Neural progenitor cell (in vitro differentiated cells): ENCODE results near the gene BCAS3.

Source experiments
- CTCF ChIP-seq: fragments of 200-600 bp; sonication (generic); IDR thresholded peaks from 2 replicates; pipeline ENCODE4 v1.5.1; 2017; ENCODE audit warnings: antibody characterized with exemption, mild to moderate bottlenecking
- EZH2 ChIP-seq: fragments of 200-600 bp; sonication (generic); IDR thresholded peaks from 2 replicates; pipeline ENCODE4 v1.6.1; 2017; ENCODE audit warnings: antibody characterized with exemption, mild to moderate bottlenecking, moderate library complexity
- EZH2phosphoT487 ChIP-seq: fragments of 200-600 bp; sonication (generic); IDR thresholded peaks from 2 replicates; pipeline ENCODE4 v1.6.1; 2017; ENCODE audit warnings: antibody characterized with exemption

GRCh38 chr17:61384354-61384691 lies 706.7 kb downstream of the BCAS3 start:
- TF ChIP-seq CTCF (no peak), EZH2 (no peak), EZH2phosphoT487 (no peak)
